Gastrocnemius medialis (tissue), 4 donors: ENCODE data around the gene TRIM37. TPM values are rescaled to one million over a fixed set of nuclear protein-coding genes. Genes with fewer than 3 reads are reported as not detected.

Source experiments
- ATAC-seq, 2 donors: fragments of 150-250 bp; one replicate each; pipeline ENCODE4 v1.9.1; 2016
- DNase-seq, 2 donors: peaks; one replicate each; pipeline ENCODE4 v3.0.0-alpha.2; 2019
- H3K27ac ChIP-seq, 4 donors: fragments of 200-600 bp; sonication (generic); 1 replicate in 1 of 4; 2 replicates in 3 of 4; pipeline ENCODE4 v1.5.1; 2016 to 2018; ENCODE audit warnings: mild to moderate bottlenecking in 2 of 4, moderate library complexity in 1 of 4
- H3K27me3 ChIP-seq, 3 donors: fragments of 200-600 bp; sonication (generic) in 2 of 3; 1 replicate in 1 of 3; 2 replicates in 2 of 3; pipeline versions ENCODE4 v1.5.1 to v1.6.0; 2016 to 2019; ENCODE audit warnings: mild to moderate bottlenecking in 1 of 3, moderate library complexity in 1 of 3
- H3K36me3 ChIP-seq, 2 donors: fragments of 200-600 bp; sonication (generic) in 1 of 2; one replicate each; pipeline ENCODE4 v1.5.1; 2017 to 2018
- H3K4me1 ChIP-seq, 2 donors: fragments of 200-600 bp; sonication (generic) in 1 of 2; one replicate each; pipeline ENCODE4 v1.5.1; 2016 to 2017; ENCODE audit warnings: mild to moderate bottlenecking in 2 of 2
- H3K4me3 ChIP-seq, 4 donors: fragments of 200-600 bp; sonication (generic) in 3 of 4; 1 replicate in 1 of 4; 2 replicates in 3 of 4; pipeline ENCODE4 v1.5.1; 2016 to 2019; ENCODE audit warnings: mild to moderate bottlenecking in 2 of 4
- H3K9me3 ChIP-seq, 3 donors: fragments of 200-600 bp; sonication (generic) in 2 of 3; 1 replicate in 1 of 3; 2 replicates in 2 of 3; pipeline ENCODE4 v1.5.1; 2016 to 2019
- POLR2A ChIP-seq, 2 donors: fragments of 450-650 bp; IDR thresholded peaks; one replicate each; pipeline ENCODE4 v1.6.1; 2017; ENCODE audit warnings: antibody characterized with exemption in 2 of 2, mild to moderate bottlenecking in 2 of 2, moderate library complexity in 2 of 2
- in situ Hi-C, 4 donors: fragments of 200-750 bp; cut with MboI; loops; one replicate each; pipeline versions ENCODE4 v1.15.0 to v1.8.0; 2017; ENCODE audit warnings: low sequenced_read_pairs in 4 of 4
- intact Hi-C: fragments of 100-400 bp; cut with DNase I; formaldehyde crosslinking; loops from one replicate; pipeline ENCODE4 v1.15.1; 2023; ENCODE audit warnings: low total_unique reads
- total RNA-seq, 4 donors: library from RNA; depleted of rRNA; stranded (reverse); fragments of >200 nt; gene quantifications; one replicate each; pipeline versions ENCODE4 v1.1.0 to v1.2.3, GENCODE V29; 2016
- TF ChIP-seq, protein P1 (sequence below), 5 experiments: fragments of 450-650 bp in 3 of 5; fragments of 200-600 bp in 2 of 5; sonication (generic) in 2 of 5; IDR thresholded peaks in 4 of 5; conservative IDR thresholded peaks in 1 of 5; 1 replicate in 4 of 5; 2 replicates in 1 of 5; pipeline ENCODE4 v1.5.1; 2016 to 2019; ENCODE audit warnings: antibody characterized with exemption in 5 of 5, mild to moderate bottlenecking in 3 of 5, moderate library complexity in 3 of 5

TRIM37 gene
- total RNA-seq, 4 donors from 2014 or later: 16.1 to 17.5 (median 16.3) TPM

GRCh38 chr17:59110973-59111372 is 4.3 kb upstream of the TRIM37 start:
- intact Hi-C loops (no loop called here), in situ Hi-C loops (no loop called here)
- Histone ChIP-seq H3K4me3 (no peak overlapping the region), H3K27me3 (no peaks in the 10 kb centered on the region), H3K9me3 (no peaks in the 10 kb centered on the region), H3K36me3 (no peaks in the 10 kb centered on the region), H3K4me1 (peaks cover 1 to 10% of the 10 kb centered on the region in 2 donors), H3K27ac (no peak overlapping the region)
- TF ChIP-seq, protein P1, sequence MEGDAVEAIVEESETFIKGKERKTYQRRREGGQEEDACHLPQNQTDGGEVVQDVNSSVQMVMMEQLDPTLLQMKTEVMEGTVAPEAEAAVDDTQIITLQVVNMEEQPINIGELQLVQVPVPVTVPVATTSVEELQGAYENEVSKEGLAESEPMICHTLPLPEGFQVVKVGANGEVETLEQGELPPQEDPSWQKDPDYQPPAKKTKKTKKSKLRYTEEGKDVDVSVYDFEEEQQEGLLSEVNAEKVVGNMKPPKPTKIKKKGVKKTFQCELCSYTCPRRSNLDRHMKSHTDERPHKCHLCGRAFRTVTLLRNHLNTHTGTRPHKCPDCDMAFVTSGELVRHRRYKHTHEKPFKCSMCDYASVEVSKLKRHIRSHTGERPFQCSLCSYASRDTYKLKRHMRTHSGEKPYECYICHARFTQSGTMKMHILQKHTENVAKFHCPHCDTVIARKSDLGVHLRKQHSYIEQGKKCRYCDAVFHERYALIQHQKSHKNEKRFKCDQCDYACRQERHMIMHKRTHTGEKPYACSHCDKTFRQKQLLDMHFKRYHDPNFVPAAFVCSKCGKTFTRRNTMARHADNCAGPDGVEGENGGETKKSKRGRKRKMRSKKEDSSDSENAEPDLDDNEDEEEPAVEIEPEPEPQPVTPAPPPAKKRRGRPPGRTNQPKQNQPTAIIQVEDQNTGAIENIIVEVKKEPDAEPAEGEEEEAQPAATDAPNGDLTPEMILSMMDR (IDR thresholded peaks at IDR 0.05 in 4 of 5, conservative IDR thresholded peaks at IDR 0.05 in 1 of 5): no peak
- TF ChIP-seq POLR2A (IDR thresholded peaks at IDR 0.05): no peak
- no peak for DNase-seq
- no peak for ATAC-seq

DNA sequence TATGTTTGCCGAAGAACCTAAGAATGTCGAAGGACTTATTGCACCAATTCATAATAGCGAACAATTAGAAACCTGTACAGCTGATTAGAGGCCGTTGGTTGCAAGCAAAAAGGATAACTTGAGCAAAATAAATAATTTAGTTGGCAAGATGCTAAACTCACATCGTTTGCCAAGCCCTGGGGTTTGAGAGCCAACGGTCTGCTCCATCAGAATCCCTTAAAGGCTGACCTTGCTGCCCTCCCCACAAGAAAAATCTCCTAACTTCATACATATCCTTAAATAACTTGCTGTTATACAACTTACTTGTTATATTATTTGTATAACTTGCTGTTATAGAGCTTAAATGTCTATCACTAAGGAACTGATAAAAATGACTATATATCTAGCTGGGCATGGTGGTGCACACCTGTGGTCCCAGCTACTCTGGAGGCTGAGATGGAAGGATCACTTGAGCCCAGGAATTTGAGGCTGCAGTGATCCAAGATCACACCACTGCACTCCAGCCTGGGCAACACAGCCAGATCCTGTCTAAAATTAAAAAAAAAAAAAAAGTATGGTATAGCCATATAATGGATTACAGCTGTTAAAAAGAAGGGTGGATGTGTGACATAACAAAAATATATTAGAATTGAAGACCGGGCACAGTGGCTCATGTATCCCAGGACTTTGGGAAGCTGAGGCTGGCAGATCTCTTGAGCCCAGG is 1.9 kb upstream of the TRIM37 start:
- in situ Hi-C loops (no loop called here), intact Hi-C loops (loop anchor here (5.0 kb wide), 3 partner anchors 49 to 756 kb away; partner anchors contain the start of genes PRR11, SKA2 and SUPT4H1)
- Histone ChIP-seq H3K9me3 (no peaks in the 10 kb centered on the region), H3K27ac (no peak overlapping the region), H3K27me3 (no peaks in the 10 kb centered on the region), H3K4me1 (peaks cover 7 to 25% of the 10 kb centered on the region in 2 donors), H3K36me3 (no peaks in the 10 kb centered on the region), H3K4me3 (no peak overlapping the region)
- ATAC-seq (no peak), DNase-seq (no peak)
- TF ChIP-seq POLR2A (IDR thresholded peaks at IDR 0.05): no peak
- TF ChIP-seq, protein P1 (IDR thresholded peaks at IDR 0.05 in 4 of 5, conservative IDR thresholded peaks at IDR 0.05 in 1 of 5): no peak

- DNase-seq (no peak), ATAC-seq (peak; percentile 2 to 11)
- in situ Hi-C loops (no loop called here), intact Hi-C loops (loop anchor here (2.0 to 5.0 kb wide), 4 partner anchors 50 to 755 kb away; partner anchors contain the start of genes PRR11, SKA2 and SUPT4H1)
- Histone ChIP-seq H3K9me3 (no peaks in the 10 kb centered on the region), H3K4me1 (peaks cover 7 to 25% of the 10 kb centered on the region in 2 donors), H3K36me3 (no peaks in the 10 kb centered on the region), H3K4me3 (peak overlapping the region; percentile 67 to 99 (median 91)), H3K27ac (peak overlapping the region; percentile 84 to 99 (median 92)), H3K27me3 (no peaks in the 10 kb centered on the region)
- TF ChIP-seq POLR2A (IDR thresholded peaks at IDR 0.05): no peak
- TF ChIP-seq, protein P1 (IDR thresholded peaks at IDR 0.05 in 4 of 5, conservative IDR thresholded peaks at IDR 0.05 in 1 of 5): no peak
Measured at GRCh38 chr17:59107306-59107670, 608 bp upstream of the TRIM37 start.

DNA sequence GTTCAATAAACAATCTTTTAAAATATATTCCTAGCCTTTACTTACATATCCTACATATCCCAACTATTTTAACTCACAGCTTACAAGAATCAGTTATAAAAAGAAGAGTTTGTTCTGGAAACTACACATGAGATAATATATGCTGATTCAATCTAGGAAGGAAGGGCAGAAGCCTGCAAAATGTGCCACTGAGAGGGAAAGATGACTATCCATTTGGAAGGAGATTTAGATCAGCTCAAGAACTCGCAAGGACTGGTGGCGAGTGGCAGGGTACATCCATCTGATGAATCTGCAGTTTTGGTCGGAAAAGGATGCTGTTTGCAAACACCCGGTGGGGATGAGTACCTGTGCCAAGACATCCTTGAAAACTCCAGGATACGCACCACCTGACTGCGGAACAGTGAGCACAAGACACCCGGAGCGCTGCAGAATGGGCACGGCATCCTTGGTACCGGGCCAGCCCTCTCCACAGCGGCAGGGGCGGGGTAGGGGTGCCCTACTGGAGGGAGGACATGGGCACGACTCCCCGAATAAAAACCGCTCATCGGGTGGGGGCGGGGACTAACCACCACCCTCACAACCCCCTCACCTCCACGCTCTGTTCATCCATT is 723 bp downstream of the TRIM37 start:
- peak; percentile 29 to 48 for ATAC-seq
- H3K27ac ChIP-seq: peak overlapping the region; percentile 84 to 99 (median 92)
- H3K4me3 ChIP-seq: peak overlapping the region; percentile 67 to 99 (median 91)
- TF ChIP-seq, protein P1 (IDR thresholded peaks at IDR 0.05 in 4 of 5, conservative IDR thresholded peaks at IDR 0.05 in 1 of 5): no peak
- TF ChIP-seq POLR2A (IDR thresholded peaks at IDR 0.05): no peak
- no peaks in the 10 kb centered on the region for H3K27me3 ChIP-seq
- DNase-seq: peak; percentile 34 to 57
- in situ Hi-C loops: no loop called here
- H3K9me3 ChIP-seq: no peaks in the 10 kb centered on the region
- intact Hi-C loops: loop anchor here (2.0 to 5.0 kb wide), 4 partner anchors 51 to 754 kb away; partner anchors contain the start of genes PRR11, SKA2 and SUPT4H1
- H3K4me1 ChIP-seq: peaks cover 7 to 25% of the 10 kb centered on the region in 2 donors
- no peaks in the 10 kb centered on the region for H3K36me3 ChIP-seq
